Measurements from ENCODE around the gene INO80B.
A peak's percentile ranks its signal among the peaks of the same experiment; 100 is the strongest.
"Not testable (repeated sequence)": the region's sequence is repeated elsewhere in the genome, so short reads cannot be mapped to it uniquely, and the experiment has no call there.

INO80B gene

GRCh38 chr2:74426181-74426758 lies 28.6 kb upstream of the INO80B start:
- no peak for DNase-seq

GRCh38 chr2:74427551-74427950 lies 27.3 kb upstream of the INO80B start:
- DNase-seq: no peak

GRCh38 chr2:74428675-74429074 lies 26.2 kb upstream of the INO80B start:
- no peak for DNase-seq

- DNase-seq: no peak
These were observed 25.1 kb upstream of the INO80B start for GRCh38 chr2:74429487-74430451.

GRCh38 chr2:74430502-74430901 lies 24.4 kb upstream of the INO80B start:
- DNase-seq: no peak

- no peak for DNase-seq
These were observed 18.6 kb upstream of the INO80B start for GRCh38 chr2:74436111-74436805.

- peak in 2 of 3 donors; percentile 28 to 29 for DNase-seq
These were observed 17.8 kb upstream of the INO80B start for GRCh38 chr2:74436848-74437695.

- DNase-seq: no peak
These were observed 16.6 kb upstream of the INO80B start for GRCh38 chr2:74438248-74438647.

- no peak for DNase-seq
These were observed 15.5 kb upstream of the INO80B start for GRCh38 chr2:74439373-74439772.

GRCh38 chr2:74439803-74440377 lies 15.0 kb upstream of the INO80B start:
- no peak for DNase-seq

- peak; percentile 76 to 91 (median 81) for DNase-seq
These were observed 14.3 kb upstream of the INO80B start for GRCh38 chr2:74440378-74441169.

- peak in 1 of 3 donors; percentile 43 for DNase-seq
These were observed 13.7 kb upstream of the INO80B start for GRCh38 chr2:74441170-74441689.

GRCh38 chr2:74441690-74442482 lies 13.0 kb upstream of the INO80B start, which contains the start of gene RTKN:
Gene RTKN (minus strand): TSS chr2:74441937. CDS start chr2:74441816, 121 bp downstream.
- DNase-seq: no peak

GRCh38 chr2:74442483-74443297 lies 12.2 kb upstream of the INO80B start:
- not testable (repeated sequence) for DNase-seq

- no peak for DNase-seq
These were observed 10.2 kb upstream of the INO80B start for GRCh38 chr2:74444498-74445318.

GRCh38 chr2:74447230-74447999 lies 7.5 kb upstream of the INO80B start:
- no peak for DNase-seq

- no peak for DNase-seq
These were observed 6.1 kb upstream of the INO80B start for GRCh38 chr2:74448771-74449170.

Measured in suppressor macrophage treated with lipopolysaccharide for 1 hour (primary cell).